PC-9 (cell line): Measurements from ENCODE around the gene KLF13.

ENCODE experiments used
- EZH2 ChIP-seq: fragments of 200-600 bp; sonication (generic); IDR thresholded peaks from 2 replicates; pipeline ENCODE4 v1.8.0; 2017; ENCODE audit warnings: antibody characterized with exemption, low read depth
- TF ChIP-seq, protein P1 (sequence below): fragments of 200-600 bp; sonication (generic); conservative IDR thresholded peaks from 2 replicates; pipeline ENCODE4 v1.6.1; 2017; ENCODE audit warnings: mixed run types, antibody characterized with exemption, mild to moderate bottlenecking, moderate library complexity

DNA sequence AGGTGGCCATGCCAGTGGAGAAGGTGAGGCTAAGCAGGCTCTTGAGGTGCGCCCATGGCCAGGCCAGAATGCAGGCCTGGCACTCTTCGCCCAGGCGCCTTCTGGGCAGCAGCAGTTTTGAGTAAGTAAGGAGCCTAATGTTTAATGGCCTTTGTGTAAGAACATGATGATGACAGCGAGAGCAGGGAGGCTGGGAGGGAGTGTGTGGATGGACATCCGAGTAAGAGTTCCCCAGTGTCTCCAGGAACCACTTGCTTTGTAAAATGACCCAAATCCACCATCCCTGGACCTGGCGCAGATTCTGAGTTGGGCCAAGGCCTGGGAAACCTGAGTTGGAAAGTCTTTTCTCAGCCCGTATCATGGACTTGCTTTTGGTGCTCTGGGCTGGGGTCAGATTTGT, 24.1 kb downstream of the KLF13 start:
- TF ChIP-seq, protein P1, sequence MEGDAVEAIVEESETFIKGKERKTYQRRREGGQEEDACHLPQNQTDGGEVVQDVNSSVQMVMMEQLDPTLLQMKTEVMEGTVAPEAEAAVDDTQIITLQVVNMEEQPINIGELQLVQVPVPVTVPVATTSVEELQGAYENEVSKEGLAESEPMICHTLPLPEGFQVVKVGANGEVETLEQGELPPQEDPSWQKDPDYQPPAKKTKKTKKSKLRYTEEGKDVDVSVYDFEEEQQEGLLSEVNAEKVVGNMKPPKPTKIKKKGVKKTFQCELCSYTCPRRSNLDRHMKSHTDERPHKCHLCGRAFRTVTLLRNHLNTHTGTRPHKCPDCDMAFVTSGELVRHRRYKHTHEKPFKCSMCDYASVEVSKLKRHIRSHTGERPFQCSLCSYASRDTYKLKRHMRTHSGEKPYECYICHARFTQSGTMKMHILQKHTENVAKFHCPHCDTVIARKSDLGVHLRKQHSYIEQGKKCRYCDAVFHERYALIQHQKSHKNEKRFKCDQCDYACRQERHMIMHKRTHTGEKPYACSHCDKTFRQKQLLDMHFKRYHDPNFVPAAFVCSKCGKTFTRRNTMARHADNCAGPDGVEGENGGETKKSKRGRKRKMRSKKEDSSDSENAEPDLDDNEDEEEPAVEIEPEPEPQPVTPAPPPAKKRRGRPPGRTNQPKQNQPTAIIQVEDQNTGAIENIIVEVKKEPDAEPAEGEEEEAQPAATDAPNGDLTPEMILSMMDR, result no peak
- no peak for TF ChIP-seq EZH2
